Ammon's horn (tissue), 1 donor: ENCODE measurements around the gene L3HYPDH.

Experiments used
- DNase-seq: peaks from one replicate; pipeline ENCODE4 v3.0.0-alpha.2; 2016; ENCODE audit warnings: low spot score

Gene L3HYPDH

DNA sequence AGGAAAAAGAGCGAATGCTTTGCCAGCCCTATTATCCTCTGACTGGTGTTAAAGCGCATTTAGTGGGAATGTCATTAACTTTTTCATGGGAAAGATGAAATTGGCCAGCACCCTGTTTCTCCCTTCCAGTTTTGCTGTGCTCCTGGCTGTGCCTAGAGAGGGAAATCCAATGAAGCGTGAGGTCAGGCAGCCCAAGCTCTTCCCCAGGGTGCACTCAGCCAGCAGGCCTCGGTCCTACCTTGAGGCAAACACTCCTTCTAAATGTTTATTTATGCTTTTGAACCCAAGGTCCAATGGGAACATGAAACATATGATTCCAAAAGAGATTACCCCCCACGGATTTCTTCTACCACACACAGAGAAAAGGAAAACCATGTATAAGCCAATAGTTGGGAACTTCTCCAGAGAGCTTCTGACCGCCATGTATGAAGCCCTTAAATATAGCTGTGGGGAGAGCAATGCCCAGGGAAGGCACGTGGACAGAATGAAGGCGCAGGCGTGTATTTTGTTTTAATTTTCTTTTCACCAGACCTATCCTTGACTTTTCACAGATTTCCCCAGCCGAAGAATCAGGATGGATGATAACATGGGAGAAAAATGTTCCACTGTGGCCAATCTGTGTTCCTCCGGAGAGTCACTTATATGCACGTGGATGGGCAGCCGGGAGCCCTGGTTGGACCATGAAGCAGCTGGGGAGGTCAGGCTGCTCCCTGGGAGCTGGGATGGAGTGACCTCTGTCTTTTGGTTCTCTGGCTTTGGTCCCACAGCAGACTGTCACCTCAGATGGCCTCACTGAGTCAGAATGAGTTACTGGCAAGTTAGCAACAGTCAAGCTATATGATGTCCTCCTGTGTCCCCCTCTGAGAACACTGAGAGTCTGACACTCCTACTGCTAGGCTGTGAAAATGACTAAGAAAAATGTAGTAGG, 56.3 kb downstream of the L3HYPDH start:
- DNase-seq, result no peak

DNA sequence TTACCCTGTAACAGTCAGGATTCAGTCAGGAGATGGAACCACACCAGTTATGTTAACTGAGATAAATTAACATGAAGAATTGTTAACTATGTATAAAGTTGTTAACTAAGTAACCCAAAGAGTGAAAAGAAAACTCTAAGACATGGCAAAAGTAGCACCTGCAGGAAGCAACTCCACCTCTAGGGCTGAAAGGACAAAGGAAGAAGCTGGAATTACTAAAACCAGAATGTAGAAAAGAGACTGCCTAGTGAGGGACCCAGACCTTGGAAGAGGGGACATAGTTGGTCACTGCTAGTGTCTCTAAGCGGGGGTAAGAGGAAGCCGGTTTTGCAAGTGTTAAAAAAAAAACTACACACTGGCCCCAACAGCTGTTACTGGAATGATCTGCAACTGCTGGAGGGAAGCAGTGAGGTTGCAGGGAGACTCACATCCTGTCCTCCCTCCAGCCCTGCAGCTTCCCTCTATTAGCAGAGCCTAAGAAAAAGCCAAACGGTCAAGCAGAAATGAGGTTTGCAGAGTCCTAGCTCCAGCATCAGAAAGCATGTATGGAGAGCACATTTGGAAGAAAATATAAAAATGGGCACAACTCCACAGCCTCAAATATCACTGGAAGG, 58.8 kb downstream of the L3HYPDH start:
- no peak for DNase-seq

DNA sequence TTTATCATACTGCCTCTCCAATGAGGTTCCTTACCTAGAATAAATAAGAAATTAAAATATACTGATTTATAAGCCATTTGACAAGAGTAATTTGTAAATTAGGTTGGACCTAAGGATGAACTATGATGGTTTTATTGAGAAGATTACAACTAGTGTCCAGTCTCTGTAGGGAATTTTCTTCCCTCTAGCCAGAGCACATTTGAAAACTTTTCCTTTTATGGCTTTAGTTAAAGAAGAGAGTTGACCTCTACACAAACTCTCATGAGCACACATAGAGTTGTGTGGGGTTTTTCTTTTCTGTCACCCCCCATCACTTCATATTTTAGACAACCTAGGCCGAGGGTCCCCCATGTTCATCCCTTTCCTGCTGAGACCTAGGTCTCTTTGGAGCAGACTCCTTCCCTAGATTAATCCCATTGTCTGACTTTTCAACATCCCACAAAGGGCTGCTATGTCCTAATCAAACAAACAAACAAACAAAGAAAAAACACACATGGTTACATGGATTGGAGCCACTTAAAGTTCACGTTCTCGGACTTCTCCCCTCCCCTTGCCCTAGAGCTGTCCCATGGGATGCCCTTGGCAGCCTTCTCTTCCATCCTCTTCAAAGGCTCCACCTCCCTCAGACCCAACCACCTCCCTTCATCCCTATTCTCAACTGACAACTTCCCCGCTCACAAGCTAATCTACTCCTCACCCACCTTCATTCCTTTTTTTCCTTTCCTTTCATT, 59.7 kb downstream of the L3HYPDH start:
- DNase-seq, result no peak
